GM21423 (cell line): ENCODE measurements around the gene PLD4.
"Not testable (repeated sequence)": the region's sequence is repeated elsewhere in the genome, so short reads cannot be mapped to it uniquely, and the experiment has no call there.

Experiments
- ATAC-seq: cut with Tn5 transposase; IDR thresholded peaks from one replicate; pipeline ENCODE4 v1.9.1; 2021; ENCODE audit warnings: mild to moderate bottlenecking, moderate library complexity; ENCODE audit not compliant: unreplicated experiment

PLD4 gene

DNA sequence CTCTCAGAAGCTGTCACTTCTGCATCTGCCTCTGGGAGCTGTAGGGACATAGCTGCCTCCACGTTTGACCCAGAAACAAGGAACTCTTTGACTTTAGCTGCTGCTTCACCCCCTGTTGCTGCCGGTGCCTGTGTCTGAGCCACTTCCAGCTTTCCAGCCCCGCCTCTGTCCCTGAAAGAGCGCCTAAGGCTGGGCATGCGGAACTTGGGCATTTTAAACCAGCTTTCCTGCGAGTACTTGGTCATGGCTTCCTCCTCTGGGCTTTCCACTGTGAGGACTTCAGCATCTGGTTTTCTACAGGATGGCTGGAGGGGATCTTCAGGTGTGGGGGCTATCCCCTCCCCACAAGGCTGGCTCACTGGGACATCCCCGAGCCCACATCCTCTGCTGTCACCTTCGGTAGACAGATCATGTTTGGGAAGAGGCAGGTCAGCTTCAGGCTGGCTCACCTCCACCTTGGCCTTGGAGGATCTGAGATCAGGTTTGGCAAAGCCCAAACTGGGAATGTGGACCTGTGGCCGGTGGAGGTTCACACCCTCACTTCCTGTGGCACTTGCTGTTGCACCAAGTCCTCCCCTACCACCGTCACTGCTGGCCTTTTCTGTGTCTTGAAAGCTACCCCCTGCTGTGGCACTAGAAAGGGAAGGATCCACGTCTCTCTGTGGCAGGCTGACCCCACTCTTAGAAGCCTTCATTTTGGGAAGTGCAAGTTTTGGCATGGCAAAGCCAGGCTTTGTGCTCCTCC, 15.2 kb downstream of the PLD4 start:
- no peak for ATAC-seq

DNA sequence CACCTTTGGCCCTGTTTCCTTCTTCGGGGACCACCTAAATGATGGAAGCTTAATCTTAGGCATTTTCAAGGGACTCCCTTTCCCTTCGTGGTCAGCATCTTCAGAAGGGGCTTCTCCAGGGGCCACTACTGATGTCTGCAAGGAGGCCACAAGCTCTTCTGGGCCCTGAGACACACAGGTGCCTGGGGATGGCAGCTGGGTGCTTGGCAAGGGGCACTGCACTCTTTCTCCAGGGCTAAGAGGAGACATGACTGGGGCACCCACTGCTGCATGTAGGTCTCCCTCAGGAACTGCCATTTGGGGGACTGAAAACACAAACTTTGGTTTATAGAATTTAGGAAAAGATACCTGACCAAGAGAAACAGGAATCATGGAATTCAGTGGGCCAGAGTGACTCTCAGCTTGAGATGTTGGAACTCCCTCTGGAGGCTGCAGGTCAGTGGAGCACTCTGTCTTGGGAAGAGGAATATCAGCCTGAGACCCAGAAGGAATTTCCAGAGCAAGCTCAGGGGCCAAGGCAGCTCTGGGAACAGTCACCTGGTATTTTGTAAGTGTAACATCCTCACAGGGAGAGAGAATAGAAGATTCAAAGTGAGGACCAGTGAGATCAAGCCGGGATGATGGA, 16.0 kb downstream of the PLD4 start:
- ATAC-seq = no peak

DNA sequence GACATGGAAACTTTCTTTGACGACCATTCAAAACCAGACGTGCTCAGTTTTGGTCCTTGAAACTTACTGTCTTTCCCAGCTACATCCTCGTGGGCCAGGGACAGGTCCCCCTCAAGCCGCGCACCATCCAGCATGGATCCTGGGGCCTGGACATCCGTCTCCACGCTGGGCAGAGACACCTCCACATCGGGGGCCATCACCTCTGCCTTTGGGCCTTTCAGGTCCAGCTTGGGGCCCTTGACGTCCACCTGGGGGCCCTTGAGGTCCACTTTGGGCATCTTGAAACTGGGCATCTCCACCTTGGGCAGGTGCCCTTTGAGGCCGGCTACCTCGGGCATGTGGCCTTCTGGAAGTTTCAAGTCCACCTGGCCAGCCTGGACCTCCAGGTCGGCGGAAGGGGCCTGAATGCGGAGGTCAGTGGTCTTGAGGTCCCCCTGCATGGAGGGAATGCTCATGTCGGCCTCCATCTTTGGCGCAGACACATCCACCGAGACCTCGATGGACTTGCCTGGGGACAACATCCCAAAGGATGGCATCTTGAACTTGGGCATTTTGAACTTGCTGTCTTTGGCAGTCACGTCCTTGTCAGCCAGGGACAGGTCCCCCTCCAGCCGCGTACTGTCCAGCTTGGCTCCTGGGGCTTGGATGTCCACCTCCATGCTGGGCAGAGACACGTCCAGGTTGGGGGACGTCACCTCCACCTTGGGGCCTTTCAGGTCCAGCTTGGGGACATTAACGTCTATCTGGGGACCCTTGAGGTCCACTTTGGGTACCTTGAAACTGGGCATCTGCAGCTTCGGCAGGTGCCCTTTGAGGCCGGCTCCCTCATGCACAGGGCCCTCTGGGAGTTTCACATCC, 17.1 kb downstream of the PLD4 start:
- no peak for ATAC-seq

DNA sequence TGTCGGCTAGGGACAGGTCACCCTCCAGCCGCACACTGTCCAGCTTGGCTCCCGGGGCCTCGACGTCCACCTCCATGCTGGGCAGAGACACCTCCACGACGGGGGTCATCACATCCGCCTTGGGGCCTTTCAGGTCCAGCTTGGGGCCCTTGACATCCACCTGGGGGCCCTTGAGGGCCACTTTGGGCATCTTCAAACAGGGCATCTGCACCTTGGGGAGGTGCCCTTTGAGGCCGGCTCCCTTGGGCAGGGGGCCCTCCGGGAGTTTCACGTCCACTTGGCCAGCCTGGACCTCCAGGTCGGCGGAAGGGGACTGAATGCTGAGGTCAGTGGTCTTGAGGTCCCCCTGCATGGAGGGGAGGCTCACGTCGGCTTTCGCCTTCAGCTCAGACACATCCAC, 17.9 kb downstream of the PLD4 start:
- ATAC-seq = no peak

DNA sequence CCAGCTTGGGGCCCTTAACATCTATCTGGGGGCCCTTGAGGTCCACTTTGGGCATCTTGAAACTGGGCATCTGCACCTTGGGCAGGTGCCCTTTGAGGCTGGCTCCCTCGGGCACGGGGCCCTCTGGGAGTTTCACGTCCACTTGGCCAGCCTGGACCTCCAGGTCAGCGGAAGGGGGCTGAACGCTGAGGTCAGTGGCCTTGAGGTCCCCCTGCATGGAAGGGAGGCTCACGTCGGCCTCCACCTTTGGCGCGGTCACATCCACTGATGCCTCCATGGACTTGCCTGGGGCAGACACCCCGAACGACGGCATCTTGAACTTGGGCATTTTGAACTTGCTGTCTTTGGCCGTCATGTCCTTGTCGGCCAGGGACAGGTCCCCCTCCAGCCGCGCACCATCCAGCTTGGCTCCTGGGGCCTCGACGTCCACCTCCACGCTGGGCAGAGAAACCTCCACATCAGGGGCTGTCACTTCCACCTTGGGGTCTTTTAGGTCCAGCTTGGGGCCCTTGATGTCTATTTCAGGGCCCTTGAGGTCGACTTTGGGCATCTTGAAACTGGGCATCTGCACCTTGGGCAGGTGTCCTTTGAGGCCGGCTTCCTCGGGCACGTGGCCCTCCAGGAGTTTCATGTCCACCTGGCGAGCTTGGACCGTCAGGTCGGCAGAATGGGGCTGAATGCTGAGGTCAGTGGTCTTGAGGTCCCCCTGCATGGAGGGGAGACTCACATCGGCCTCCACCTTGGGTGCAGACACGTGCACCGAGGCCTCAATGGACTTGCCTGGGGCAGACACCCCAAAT, 18.7 kb downstream of the PLD4 start:
- ATAC-seq = not testable (repeated sequence)

DNA sequence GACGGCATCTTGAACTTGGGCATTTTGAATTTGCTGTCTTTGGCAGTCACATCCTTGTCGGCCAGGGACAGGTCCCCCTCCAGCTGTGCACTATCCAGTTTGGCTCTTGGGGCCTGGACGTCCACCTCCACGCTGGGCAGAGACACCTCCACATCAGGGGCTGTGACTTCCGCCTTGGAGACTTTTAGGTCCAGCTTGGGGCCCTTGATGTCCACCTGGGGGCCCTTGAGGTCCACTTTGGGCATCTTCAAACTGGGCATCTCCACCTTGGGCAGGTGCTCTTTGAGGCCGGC, 19.3 kb downstream of the PLD4 start:
- ATAC-seq = not testable (repeated sequence)

DNA sequence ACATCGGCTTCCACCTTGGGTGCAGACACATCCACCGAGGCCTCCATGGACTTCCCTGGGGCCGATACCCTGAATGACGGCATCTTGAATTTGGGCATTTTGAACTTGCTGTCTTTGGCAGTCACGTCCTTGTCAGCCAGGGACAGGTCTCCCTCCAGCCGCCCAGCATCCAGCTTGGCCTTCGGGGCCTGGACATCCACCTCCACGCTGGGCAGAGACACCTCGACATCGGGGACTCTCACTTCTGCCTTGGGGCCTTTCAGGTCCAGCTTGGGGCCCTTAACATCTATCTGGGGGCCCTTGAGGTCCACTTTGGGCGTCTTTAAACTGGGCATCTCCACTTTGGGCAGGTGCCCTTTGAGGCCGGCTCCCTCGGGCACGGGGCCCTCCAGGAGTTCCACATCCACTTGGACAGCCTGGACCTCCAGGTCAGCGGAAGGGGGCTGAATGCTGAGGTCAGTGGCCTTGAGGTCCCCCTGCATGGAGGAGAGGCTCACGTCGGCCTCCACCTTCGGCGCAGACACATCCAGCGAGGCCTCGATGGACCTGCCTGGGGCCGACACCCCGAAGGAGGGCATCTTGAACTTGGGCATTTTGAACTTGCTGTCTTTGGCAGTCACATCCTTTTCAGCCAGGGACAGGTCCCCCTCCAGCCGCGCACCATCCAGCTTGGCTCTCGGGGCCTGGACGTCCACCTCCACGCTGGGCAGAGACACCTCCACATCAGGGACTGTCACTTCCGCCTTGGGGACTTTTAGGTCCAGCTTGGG, 19.9 kb downstream of the PLD4 start:
- ATAC-seq = not testable (repeated sequence)

DNA sequence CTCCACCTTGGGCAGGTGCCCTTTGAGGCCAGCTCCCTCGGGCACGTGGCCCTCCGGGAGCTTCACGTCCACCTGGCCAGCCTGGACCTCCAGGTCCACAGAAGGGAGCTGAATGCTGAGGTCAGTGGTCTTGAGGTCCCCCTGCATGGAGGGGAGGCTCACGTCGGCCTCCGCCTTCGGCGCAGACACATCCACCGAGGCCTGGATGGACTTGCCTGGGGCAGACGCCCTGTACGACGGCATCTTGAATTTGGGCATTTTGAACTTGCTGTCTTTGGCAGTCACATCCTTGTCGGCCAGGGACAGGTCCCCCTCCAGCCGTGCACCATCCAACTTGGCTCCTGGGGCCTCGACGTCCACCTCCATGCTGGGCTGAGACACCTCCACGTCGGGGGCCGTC, 20.6 kb downstream of the PLD4 start:
- not testable (repeated sequence) for ATAC-seq

DNA sequence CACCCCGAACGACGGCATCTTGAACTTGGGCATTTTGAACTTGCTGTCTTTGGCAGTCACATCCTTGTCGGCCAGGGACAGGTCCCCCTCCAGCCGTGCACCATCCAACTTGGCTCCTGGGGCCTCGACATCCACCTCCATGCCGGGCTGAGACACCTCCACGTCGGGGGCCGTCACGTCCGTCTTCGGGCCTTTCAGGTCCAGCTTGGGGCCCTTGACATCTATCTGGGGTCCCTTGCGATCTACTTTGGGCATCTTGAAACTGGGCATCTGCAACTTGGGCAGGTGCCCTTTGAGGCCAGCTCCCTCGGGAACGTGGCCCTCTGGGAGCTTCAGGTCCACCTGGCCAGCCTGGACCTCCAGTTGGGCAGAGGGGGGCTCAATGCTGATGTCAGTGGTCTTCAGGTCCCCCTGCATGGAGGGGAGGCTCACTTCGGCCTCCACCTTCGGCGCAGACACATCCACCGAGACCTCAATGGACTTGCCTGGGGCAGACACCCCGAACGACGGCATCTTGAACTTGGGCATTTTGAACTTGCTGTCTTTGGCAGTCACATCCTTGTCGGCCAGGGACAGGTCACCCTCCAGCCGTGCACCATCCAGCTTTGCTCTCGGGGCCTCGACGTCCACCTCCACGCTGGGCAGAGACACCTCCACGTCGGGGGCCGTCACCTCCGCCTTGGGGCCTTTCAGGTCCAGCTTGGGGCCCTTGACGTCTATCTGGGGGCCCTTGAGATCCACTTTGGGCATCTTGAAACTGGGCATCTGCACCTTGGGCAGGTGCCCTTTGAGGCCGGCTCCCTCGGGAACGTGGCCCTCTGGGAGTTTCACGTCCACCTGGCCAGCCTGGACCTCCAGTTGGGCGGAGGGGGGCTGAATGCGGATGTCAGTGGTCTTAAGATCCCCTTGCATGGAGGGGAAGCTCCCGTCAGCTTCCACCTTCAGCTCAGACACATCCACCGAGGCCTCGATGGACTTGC, 21.6 kb downstream of the PLD4 start:
- ATAC-seq = not testable (repeated sequence)

DNA sequence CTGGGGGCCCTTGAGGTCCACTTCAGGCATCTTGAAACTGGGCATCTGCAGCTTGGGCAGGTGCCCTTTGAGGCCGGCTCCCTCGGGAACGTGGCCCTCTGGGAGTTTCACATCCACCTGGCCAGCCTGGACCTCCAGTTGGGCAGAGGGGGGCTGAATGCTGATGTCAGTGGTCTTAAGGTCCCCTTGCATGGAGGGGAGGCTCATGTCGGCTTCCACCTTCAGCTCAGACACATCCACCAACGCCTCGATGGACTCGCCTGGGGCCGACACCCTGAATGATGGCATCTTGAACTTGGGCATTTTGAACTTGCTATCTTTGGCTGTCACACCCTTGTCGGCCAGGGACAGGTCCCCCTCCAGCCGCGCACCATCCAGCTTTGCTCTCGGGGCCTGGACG, 22.5 kb downstream of the PLD4 start:
- ATAC-seq = not testable (repeated sequence)

DNA sequence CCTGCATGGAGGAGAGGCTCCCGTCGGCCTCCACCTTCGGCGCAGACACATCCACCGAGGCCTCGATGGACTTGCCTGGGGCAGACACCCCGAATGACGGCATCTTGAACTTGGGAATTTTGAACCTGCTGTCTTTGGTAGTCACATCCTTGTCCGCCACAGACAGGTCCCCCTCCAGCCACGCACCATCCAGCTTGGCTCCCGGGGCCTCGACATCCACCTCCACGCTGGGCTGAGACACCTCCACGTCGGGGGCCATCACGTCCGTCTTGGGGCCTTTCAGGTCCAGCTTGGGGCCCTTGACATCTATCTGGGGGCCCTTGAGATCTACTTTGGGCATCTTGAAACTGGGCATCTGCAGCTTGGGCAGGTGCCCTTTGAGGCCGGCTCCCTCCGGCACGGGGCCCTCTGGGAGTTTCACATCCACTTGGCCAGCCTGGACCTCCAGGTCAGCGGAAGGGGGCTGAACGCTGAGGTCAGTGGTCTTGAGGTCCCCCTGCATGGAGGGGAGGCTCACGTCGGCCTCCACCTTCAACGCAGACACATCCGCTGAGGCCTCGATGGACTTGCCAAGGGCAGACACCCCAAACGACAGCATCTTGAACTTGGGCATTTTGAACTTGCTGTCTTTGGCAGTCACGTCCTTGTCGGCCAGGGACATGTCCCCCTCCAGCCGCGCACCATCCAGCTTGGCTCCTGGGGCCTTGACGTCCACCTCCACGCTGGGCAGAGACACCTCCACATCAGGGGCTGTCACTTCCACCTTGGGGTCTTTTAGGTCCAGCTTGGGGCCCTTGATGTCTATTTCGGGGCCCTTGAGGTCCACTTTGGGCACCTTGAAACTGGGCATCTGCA, 23.4 kb downstream of the PLD4 start:
- ATAC-seq = not testable (repeated sequence)

DNA sequence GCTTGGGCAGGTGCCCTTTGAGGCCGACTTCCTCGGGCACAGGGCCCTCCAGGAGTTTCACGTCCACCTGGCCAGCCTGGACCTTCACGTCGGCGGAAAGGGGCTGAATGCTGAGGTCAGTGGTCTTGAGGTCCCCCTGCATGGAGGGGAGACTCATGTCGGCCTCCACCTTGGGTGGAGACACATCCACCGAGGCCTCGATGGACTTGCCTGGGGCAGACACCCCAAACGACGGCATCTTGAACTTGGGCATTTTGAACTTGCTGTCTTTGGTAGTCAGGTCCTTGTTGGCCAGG, 24.0 kb downstream of the PLD4 start:
- ATAC-seq = no peak

DNA sequence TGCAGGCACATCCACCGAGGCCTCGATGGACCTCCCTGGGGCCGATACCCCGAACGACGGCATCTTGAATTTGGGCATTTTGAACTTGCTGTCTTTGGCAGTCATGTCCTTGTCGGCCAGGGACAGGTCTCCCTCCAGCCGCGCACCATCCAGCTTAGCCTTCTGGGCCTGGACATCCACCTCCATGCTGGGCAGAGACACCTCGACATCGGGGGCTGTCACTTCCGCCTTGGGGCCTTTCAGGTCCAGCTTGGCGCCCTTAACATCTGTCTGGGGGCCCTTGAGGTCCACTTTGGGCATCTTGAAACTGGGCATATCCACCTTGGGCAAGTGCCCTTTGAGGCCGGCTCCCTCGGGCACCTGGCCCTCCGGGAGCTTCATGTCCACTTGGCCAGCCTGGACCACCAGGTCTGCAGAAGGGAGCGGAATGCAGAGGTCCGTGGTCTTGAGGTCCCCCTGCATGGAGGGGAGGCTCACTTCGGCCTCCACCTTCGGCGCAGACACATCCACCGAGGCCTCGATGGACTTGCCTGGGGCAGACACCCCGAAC, 24.8 kb downstream of the PLD4 start:
- not testable (repeated sequence) for ATAC-seq

DNA sequence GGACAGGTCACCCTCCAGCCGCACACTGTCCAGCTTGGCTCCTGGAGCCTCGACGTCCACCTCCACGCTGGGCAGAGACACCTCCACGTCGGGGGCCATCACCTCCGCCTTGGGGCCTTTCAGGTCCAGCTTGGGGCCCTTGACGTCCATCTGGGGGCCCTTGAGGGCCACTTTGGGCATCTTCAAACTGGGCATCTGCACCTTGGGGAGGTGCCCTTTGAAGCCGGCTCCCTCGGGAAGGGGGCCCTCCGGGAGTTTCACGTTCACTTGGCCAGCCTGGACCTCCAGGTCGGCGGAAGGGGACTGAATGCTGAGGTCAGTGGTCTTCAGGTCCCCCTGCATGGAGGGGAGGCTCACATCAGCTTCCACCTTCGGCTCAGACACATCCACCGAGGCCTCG, 25.3 kb downstream of the PLD4 start:
- no peak for ATAC-seq

DNA sequence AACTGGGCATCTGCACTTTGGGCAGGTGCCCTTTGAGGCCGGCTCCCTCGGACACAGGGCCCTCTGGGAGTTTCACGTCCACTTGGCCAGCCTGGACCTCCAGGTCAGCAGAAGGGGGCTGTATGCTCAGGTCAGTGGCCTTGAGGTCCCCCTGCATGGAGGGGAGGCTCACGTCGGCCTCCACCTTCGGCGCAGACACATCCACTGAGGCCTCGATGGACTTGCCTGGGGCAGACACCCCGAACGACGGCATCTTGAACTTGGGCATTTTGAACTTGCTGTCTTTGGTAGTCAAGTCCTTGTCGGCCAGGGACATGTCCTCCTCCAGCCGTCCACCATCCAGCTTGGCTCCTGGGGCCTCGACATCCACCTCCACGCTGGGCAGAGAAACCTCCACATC, 26.0 kb downstream of the PLD4 start:
- not testable (repeated sequence) for ATAC-seq

DNA sequence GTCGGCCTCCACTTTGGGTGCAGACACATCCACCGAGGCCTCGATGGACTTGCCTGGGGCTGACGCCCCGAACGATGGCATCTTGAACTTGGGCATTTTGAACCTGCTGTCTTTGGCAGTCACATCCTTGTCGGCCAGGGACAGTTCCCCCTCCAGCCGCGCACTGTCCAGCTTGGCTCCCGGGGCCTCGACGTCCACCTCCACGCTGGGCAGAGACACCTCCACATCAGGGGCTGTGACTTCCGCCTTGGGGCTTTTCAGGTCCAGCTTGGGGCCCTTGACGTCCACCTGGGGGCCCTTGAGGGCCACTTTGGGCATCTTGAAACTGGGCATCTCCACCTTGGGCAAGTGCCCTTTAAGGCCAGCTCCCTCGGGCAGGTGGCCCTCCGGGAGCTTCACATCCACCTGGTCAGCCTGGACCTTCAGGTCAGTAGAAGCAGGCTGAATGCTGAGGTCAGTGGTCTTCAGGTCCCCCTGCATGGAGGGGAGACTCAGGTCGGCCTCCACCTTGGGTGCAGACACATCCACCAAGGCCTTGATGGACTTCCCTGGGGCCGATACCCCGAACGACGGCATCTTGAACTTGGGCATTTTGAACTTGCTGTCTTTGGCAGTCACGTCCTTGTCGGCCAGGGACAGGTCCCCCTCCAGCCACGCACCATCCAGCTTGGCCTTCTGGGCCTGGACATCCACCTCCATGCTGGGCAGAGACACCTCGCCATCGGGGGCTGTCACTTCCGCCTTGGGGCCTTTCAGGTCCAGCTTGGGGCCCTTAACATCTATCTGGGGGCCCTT, 27.4 kb downstream of the PLD4 start:
- ATAC-seq = not testable (repeated sequence)

DNA sequence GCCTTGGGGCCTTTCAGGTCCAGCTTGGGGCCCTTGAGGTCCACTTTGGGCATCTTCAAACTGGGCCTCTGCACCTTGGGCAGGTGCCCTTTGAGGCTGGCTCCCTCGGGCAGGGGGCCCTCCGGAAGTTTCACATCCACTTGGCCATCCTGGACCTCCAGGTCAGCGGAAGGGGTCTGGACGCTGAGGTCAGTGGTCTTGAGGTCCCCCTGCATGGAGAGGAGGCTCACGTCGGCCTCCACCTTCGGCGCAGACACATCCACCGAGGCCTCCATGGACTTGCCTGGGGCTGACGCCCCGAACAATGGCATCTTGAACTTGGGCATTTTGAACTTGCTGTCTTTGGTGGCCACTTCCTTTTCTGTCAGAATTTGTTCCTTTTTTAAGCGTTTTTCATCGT, 28.4 kb downstream of the PLD4 start:
- ATAC-seq = no peak
